Activated T-cell treated with anti-CD3 and anti-CD28 coated beads for 4 hours (primary cell): ENCODE measurements around the gene FOXN1.

Source experiments
- DNase-seq: peaks from one replicate; pipeline ENCODE4 v3.0.0-alpha.2; 2020

Gene FOXN1

DNA sequence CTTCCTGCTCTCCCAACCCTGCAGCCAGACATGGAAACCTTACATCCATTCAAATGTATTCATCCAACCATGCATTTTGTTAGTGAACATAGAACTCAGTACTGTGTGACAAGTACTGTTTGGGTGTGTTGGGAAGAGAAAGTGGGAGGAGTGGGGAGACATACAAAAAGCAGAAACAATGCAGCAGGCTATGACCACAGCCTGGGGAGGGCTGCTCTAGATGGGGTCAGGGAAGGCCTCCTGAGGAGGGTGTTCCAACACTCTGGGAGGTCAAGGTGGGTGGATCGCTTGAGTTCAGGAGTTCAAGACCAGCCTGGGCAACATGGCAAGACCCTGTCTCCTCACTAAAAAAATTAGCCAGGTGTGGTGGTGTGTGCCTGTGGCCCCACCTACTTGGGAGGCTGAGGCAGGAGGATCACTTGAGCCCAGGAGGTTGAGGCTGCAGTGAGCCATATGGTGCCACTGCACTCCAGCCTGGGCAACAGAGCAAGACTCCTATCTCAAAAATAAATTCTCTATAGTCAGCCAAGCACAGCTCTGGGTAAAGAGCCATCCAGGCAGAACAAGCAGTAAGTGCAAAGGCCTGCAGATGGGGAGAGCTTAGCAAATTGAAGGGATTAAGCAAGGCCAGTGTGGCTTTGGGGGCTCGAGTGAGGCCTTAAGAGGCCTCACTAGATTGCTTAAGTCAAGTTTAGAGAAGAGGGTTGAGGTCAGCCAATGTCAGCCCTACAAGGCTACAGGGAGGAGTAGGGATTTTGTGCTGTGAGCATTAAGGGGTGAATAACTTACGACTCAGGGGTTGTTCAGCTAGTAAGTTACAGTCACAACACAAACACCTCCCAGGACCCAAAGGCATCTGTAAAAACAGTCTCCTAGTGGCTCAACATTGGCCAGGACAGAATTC lies 27.2 kb upstream of the FOXN1 start:
- DNase-seq: no peak

DNA sequence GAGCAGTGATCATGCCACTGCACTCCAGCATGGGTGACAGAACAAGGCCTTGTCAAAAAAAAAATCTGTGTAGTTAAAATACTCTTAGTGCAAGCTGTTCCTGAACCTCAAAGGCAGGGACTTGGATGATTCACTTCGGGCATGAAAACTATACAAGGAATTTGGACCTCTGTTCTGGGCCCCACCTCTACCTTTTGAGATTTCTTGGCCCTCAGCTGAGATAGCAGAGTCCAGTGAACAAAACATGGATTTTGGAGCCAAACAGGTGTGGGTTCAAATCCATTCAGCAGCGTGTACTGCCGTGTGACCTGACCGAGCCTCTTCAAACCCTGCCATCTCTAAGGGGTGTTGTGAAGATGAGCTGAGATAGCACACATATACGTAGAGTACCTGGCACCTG lies 25.9 kb upstream of the FOXN1 start:
- no peak for DNase-seq

DNA sequence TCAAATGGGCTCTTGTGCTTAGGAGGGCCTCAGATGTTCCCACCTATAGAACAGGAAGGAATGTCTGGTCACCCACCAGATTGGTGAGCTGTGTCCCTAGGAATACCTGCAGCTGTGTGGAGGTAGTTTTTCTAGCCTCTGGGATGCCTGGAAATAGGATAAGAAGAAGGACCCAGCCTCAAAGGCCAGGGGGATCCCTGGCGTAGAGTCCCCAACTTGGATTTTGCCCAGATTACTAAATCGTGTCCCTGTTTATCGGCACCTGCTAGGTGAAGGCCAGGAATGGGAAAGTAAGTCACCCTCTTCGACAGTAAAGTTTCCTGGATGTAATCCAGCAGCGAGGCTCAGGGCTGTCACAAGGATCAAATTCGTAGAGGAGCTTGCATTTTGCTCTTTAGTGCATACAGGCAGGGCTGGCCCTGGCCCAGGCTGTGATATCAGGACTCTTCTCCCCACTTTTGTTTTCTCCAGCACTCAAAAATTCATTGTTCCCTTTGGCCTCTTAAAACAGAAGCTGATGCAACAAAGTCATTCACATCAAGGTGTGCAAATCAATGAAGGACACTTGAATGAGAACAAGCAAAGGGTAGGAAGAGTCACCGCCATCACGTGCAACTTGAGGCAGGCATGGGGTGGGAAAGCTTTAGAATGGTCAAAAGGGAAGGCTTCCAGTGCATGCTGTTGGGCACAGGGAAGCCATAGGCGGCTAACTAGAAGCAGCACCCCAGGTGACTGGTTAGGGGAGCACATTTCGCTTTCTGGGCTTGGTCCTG lies 25.2 kb upstream of the FOXN1 start:
- no peak for DNase-seq

DNA sequence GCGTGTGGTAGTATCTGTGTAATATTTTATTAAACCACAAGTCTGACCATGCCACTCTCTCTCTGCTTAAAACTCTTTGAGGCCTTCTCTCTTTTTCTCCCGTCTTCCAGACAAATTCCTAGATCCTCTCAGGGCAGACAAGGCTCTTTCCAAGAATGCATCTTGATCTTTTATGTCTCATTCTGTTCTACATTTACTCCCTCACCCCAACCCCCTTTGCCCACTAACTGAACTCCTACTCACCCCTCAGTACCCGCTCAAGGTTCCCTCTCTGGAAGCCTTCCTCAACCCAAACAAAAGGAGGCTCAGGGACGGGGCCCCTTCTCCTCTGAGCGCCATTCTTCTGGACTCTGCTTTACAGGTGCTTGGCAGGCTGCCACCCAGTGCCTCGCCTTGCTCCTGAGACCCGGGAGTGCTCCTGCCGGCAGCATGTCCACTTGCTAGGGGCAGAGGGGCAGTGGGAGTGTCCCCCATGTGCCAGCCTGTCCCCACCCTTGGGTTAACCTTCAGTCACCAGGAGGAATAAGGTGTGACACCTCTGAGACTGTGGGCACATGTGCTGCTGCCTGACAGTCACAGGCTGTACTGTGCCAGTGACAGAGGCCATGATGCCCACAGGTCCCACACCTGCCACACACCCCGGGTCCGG lies 23.5 kb upstream of the FOXN1 start:
- DNase-seq: no peak

DNA sequence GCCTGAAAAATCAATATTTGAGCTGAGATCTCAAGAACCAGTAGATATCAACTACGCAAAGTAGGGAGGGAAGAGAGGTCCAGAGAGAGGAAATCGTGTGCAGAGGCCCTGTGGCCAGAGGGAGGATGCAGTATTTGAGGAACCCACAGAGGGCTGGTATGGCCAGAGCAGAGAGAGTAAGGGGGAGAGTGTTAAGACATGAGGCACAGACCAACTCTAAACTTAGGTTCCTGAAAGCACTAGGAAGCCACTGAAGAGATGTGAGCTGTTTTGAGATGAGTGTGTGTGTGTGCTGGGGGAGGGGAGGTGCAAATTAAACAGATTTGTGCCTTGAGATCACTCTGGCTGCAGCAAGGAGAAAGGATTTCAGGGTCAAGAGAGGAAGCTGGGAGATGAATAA lies 21.9 kb upstream of the FOXN1 start:
- no peak for DNase-seq

DNA sequence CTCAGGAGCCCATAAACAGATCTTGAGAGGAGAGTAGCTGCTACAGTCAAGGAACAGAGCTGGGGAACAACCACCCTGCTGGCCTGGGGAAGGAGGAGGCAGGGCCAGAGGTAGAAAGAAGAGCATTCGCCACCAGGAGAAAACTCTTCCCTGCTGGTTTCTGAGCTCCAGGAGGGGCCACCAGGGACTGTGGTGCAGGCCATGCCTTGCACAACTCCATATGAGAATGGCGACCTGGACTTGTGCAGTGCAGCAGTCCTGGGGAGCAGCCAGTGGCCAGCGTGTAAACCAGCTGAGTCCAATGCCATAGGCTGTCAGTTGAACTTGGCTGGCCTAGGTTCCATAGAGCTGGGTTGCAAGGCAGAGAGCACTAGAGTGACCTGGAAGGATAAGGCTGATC lies 21.1 kb upstream of the FOXN1 start:
- DNase-seq: no peak

DNA sequence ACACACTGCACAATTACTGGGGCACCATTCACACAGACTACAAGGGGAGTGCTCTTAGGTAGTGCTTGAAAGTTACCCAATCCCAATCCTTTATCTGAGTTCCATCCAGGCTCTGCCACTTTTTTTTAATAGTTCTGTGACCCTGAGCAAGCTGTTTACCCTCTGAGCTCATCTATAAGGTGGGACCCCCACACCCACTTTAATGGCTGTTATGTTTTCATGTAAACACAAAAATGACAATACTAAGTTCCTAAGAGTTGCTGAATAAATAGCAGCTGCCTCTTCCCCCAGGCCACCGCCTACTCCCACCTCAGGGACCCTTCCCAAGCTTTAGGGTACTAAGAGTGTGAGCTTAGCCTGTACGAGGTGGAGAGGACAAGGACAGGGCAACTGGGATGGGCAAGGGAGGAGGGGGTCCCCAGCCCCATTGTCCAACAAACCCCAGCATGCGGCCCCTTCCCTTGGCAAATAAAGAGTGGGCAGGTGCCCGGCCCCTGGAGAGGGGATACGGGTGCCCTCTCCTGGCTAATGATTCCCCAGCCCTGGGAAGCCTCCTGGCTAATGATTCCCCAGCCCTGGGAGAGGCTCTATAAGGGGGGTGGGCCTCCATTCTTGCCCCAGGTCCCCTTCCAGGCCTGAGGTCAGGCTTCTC lies 18.1 kb upstream of the FOXN1 start:
- DNase-seq: no peak

DNA sequence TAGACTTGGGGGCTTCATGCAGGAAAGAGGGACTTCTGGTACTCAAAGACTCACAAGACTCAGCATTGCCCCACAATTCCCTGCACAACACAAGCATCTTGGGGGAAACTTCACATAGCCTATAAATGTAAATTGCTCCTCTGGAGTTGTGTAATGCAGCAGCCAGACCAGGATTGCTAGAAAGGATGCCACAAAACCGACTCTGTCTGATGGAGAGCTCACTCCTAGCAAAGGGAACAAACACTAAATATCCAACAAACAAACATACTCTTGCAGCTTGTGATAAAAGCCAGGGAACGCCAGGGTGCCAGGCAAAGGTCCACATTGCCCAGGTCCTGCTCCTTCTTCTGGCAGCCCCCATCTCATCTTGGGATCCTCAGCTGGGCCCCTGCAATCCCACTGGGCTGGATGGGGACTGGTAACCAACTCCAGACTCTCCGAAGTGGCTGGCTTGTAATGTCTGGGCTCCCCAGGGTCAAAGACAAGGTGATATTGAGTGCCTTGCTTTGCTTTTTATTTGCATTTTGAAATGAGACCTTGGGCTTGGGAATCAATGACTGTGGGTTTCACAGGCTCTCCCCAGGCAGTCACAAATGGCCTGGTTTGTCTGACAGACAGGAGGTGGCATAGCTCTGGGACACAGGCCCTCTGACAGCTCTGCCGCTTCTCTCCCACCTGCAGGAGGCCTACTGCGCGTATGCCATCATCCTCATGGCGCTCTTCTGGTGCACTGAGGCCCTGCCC lies 17.4 kb upstream of the FOXN1 start:
- no peak for DNase-seq

DNA sequence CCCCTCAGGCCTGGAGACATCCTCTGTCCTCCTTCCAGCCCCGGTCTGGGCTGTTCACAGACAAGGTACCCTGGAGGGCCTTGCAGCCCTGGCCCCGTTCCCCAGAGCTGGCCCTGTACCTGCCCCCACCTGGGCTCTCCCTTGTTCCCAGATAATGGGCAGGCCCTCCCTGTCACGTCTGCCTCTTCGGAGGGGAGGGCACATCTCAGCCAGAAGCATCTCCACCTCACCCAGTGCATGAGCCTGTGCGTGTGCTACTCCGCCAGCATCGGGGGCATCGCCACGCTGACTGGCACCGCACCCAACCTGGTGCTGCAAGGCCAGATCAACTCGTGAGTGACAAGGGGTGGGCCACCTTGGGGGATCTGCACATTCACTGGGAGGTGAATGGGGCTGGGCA lies 14.9 kb upstream of the FOXN1 start:
- no peak for DNase-seq

DNA sequence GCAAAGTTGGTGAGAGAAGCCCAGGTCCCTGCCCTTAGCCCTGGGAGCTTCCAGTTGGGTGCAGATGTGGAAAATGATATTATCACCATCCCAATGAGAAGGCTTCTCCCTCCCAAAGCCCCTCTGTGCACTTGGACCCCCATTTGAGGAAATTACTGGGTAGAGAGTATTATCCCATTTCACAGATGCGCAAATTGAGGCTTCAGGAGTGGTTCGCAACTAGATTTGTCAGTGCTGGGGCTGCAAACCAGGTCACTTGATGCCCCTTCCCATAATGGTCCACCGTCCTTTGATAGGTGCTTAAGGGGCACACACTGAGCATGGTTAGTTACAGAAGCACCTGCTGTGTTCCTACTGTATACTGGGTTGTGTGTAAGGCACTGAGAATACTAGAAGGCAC lies 14.3 kb upstream of the FOXN1 start:
- no peak for DNase-seq

DNA sequence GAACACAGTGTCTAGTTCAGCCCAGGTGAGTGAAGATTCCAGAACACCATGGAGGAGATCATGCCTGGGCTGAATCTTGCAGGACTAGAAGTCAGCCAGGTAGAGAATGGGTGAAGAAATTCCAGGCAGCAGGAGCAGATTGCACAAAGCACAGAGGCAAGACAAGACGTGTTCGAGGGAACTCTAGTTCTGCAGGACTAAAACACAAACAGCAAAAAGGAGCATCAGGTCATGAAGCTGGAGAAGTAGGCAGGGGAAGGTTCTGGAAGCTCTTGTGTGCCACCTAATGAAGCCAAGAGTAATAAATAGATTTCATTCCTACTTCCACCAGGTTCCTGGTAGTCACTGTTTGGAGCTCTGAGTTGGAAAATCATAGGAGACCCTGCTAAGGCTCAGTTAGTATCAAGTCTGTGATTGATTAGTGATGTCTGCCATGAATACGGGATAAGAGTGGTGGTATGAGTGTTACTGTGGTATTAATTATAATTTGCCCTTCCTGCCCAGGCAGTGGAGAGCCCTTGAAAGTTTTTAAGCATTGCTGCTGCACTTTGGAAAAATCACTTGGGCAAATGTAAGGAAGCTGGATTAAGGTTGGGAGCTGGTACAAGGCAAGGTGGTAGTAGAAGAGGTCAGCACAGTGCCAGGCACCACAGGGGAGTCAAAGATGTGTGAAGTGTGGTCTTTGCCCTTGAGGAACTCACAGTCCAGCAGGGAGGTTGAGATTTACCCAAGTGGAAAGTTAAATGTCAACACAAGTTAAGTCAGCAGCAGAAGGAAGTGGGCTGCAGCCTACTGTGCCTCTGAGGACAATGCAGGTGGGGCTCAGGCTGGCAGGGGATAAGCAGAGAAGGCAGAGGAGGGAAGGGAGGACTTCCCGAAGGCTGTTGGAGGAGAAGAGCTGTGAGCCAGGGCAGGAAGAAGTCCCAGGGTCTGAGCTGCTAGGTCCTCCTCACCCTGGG lies 13.5 kb upstream of the FOXN1 start:
- no peak for DNase-seq

DNA sequence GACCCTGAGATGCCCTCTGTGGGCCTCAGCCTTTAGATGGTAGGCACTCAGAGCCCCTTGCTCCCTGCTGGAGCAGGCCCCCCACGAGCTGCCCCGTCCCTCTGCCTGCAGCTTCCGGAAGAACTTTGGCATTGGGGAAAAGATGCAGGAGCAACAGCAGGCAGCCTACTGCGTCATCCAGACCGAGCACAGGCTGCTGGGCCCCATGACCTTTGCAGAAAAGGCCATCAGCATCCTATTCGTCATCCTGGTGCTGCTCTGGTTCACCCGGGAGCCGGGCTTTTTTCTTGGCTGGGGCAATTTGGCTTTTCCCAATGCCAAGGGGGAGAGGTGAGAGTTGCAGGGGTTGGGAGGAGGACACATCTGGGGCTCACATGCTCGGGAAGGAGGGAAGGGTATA lies 12.7 kb upstream of the FOXN1 start:
- no peak for DNase-seq

DNA sequence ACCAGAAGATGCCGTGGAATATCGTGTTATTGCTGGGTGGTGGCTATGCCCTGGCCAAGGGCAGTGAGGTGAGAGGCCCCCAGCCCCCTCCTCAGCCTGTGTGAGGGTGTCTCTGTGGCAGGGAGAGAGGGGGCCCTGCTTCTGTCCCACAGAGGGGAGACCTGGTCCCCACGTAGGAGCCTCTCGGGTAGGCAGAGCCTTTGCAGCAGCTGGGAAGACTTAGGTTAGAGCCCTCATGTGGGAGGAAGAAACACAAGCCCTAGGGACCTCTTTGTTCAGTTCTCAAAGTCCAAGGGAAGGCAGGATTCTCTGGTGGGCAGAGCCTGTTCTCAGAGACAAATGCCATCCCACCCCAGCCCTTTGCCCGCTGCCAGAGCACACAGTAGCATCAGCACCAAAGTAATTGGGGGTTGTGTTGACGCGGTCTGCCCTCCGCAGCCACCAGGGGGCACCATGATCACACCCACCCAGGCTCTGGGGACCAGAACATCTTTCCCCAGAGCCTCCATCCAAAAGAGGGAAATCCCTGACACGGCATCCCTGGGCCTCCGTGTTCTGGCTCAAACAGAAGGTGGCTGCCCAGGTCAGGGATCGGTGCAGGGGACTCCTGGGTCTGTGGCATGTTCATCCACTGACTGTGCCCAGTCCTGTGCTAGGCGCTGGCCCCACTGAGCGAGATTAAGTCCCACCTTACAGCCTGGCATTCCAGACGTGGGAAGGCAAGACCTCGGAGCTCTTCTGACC lies 11.5 kb upstream of the FOXN1 start:
- peak; percentile 75 for DNase-seq

DNA sequence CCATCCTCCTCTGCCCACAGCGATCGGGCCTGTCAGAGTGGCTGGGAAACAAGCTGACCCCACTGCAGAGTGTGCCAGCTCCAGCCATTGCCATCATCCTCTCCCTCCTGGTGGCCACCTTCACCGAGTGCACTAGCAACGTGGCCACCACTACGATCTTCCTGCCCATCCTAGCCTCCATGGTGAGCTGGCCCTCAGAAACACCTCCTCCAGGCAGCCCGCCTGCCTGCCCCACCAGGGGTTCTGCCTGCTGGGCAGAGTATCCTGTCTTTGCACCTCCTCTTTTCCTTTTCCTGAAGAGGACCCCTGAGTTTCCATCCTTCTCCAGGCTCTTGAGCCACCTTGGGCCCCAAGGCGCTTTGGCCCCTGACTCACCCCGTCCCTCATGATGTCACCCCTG lies 10.5 kb upstream of the FOXN1 start:
- DNase-seq: no peak

DNA sequence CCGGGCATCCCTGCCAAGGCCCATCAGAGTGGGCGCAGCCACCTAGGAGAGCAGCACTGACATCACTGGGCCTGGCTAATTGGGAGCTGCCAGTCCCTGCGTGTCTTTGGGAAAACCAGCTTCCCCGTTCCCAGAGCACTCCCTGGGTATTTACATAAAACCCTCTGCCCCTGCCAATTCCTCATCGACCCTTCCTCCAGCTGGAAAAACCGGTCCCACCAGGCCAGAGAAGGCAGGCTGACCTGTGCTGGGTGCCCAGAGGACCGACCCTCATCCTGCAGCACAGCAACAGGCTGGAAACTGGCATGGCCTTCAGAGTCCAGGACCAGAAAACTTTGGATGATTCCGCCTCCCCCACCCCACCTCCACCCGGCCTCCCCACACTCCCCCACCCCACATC lies 8.2 kb upstream of the FOXN1 start:
- no peak for DNase-seq

DNA sequence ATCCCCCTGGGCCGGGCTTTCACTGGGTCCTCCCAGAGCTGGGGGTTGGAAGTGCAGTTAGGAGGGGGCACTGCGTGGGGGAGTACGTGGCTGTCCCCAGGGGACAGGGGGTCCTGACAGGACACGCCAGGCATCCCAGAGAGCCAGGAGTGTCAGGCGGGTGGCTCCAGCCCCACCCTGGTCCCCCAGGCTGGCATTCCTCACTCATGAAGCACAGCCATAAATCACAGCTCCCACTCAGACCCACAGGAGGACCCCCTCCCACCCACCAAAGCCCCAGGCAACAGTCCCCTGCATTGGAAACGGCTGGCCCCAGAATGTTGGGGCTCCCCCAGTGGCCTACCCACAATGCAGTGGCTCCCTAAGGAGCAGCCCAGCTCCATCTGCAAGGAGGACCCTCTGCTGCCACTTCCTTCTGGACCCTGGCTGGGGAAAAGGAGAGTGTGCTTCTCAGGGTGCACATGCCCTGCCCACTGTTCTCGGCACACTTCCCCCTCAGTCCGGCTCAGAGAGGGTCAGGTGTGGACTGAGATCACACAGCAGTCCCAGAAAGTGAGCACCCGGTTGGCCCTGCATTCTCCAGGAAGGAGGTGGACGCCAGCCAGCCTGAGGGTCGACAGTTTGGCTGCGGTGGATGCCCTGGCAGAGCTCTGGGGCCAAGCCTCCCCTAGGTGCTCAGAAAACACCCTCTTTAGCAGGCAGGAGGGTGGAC lies 7.3 kb upstream of the FOXN1 start:
- DNase-seq: no peak

DNA sequence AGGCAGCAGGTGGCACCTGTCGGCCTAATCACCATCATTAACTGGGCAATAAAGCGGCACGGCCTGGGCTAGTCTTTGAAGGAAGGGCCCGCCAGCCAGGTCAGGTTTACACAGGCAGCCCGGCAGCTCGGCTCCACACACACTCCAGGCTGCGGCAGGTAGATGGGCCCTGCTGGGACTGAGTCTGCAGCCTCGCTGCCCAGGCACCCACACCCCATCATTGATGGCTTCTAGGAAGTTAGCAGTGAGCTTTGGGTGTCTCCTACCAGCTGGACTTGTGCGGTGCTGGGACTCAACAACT lies 6.8 kb upstream of the FOXN1 start:
- DNase-seq: no peak

DNA sequence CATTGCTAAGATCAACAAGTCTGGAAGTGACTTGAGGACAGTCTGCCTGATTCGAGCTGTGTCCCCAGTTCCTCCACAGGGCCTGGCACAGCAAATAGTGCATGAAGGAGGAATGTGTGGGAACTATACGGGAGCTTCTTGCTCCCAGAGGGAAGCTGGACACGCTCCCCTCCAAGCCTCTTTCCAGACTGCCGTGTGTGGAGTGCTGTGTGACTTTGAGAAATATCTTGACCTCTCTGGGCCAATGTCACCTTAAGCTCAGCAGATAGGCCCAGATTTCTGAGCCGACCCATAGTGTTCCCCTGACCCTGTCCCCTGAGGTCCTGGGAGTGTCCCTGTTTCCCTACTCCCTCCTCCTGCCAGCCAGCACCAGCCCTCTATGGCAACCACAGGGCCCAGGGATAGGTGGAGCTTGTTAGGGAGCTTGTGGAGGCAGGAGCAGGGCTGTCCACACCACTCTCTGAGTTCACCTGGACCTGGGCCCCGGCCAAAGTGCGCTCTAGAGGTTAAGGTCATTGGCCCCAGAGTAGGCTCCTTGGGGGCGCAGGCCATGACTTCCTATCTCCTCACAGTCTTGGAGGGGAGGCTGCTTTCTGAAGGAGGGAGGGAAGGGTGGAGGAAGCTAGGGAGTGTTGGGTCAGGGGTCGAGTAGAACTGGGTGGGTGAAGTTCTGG lies 6.3 kb upstream of the FOXN1 start:
- DNase-seq: no peak

DNA sequence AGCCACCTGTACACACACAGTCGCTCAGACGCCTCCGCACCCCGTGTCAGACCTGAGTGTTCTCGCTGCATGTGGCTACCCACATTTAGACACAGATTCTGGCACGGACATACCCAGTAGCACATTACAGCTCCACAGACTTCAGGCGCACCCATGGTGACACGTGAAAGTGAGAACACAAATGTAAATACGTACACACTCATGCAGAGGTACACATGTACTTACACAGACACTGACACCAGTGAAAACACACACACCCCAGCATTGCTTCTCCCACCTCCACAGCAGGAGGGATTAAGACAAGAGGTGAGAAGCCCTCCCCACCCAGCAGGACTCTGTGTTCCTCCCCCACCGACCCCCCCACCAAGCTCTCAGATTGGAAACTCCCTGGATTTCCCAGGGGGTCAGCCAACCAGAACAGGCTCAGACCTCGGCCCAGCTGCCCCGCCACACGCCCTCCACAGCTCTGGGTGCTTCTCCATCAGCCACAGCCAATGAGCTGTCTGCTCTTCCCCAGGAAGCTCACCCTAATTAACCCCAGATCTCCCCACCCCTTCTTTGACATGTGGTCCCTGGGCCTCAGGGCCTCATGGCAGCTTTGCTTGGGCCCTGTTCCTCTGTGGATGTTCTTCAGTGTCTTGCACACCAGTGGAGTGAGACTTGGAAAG lies 5.3 kb upstream of the FOXN1 start:
- no peak for DNase-seq
